Right hindlimb (tissue), 1 donor: Measurements from ENCODE around the gene PHKG1.
"Not testable (repeated sequence)": the region's sequence is repeated elsewhere in the genome, so short reads cannot be mapped to it uniquely, and the experiment has no call there.

ENCODE experiments used
- DNase-seq: peaks from one replicate; pipeline ENCODE4 v3.0.0-alpha.2; 2018

The PHKG1 gene

GRCh38 chr7:56033671-56034432, 58.9 kb downstream of the PHKG1 start:
- DNase-seq: peak; percentile 79

GRCh38 chr7:56032578-56032977, 60.2 kb downstream of the PHKG1 start:
- not testable (repeated sequence) for DNase-seq

GRCh38 chr7:56031556-56031955, 61.2 kb downstream of the PHKG1 start:
- DNase-seq: not testable (repeated sequence)

- DNase-seq: no peak
These were observed 62.4 kb downstream of the PHKG1 start for GRCh38 chr7:56030340-56030739.
